H1 (cell line): ENCODE measurements around the gene NECTIN2. TPM values are rescaled to one million over a fixed set of nuclear protein-coding genes. Genes with fewer than 3 reads are reported as not detected.

ENCODE experiments used
- CTCF ChIA-PET: fragments of 300-600 bp; sonication (Branson Sonifier 250); formaldehyde crosslinking; loops from one replicate; lab custom pipeline; 2021; ENCODE audit not compliant: partially characterized antibody; lab: Charles Lee
- POLR2A ChIA-PET: fragments of 300-600 bp; sonication (Branson Sonifier 250); formaldehyde crosslinking; loops from one replicate; lab custom pipeline; 2021; ENCODE audit warnings: inconsistent platforms; ENCODE audit not compliant: partially characterized antibody; lab: Charles Lee
- DNase-seq, 2 experiments: peaks; one replicate each; pipeline versions ENCODE4 v3.0.0 to v3.0.0-alpha.2; 2010 to 2022; ENCODE audit warnings: low spot score in 2 of 2, low read depth in 1 of 2, mixed read lengths in 1 of 2
- FAIRE-seq: peaks from 2 replicates; lab custom pipeline; 2011; peaks lifted over from hg19 to GRCh38; lab: Jason Lieb, UNC
- H2AFZ ChIP-seq: 2 replicates; pipeline ENCODE4 v1.8.1; 2012; ENCODE audit warnings: low read length, inconsistent platforms
- H2AK5ac ChIP-seq: 2 replicates; pipeline ENCODE4 v1.6.1; 2013; ENCODE audit warnings: low read depth, low read length
- H2BK120ac ChIP-seq: replicated peaks from 2 replicates; pipeline ENCODE3; 2013; ENCODE audit warnings: low read depth, low read length, inconsistent platforms
- H2BK12ac ChIP-seq: 2 replicates; pipeline ENCODE4 v1.6.1; 2013; ENCODE audit warnings: low read depth, low read length
- H2BK15ac ChIP-seq: 2 replicates; pipeline ENCODE4 v1.6.1; 2013; ENCODE audit warnings: low read length
- H2BK20ac ChIP-seq: 2 replicates; pipeline ENCODE4 v1.6.1; 2013; ENCODE audit warnings: low read length
- H2BK5ac ChIP-seq: 2 replicates; pipeline ENCODE4 v1.6.1; 2013; ENCODE audit warnings: low read depth, low read length
- H3K14ac ChIP-seq: 2 replicates; pipeline ENCODE4 v1.6.1; 2013; ENCODE audit warnings: inconsistent platforms; ENCODE audit not compliant: insufficient read length
- H3K18ac ChIP-seq: 2 replicates; pipeline ENCODE4 v1.6.1; 2013; ENCODE audit warnings: low read length; ENCODE audit errors: extremely low read depth
- H3K23ac ChIP-seq: 2 replicates; pipeline ENCODE4 v1.6.1; 2013; ENCODE audit warnings: inconsistent platforms; ENCODE audit not compliant: insufficient read length
- H3K23me2 ChIP-seq: 2 replicates; pipeline ENCODE4 v1.6.1; 2013; ENCODE audit warnings: low read depth, low read length
- H3K27ac ChIP-seq: 2 replicates; pipeline ENCODE4 v1.6.1; 2011; ENCODE audit warnings: low read depth, low read length, inconsistent platforms
- H3K27me3 ChIP-seq, 4 experiments: replicated peaks in 1 of 4; 1 replicate in 1 of 4; 2 replicates in 3 of 4; pipeline versions ENCODE4 v1.6.1 to v1.8.1; 2011 to 2013; ENCODE audit warnings: low read length in 3 of 4, mild to moderate bottlenecking in 3 of 4, inconsistent platforms in 2 of 4, mixed read lengths in 2 of 4, moderate library complexity in 1 of 4; ENCODE audit not compliant: control insufficient read depth in 3 of 4, insufficient read depth in 3 of 4; ENCODE audit errors: extremely low read depth in 1 of 4
- H3K36me3 ChIP-seq, 4 experiments: 2 replicates each; pipeline versions ENCODE4 v1.6.1 to v1.8.1; 2011 to 2013; ENCODE audit warnings: mild to moderate bottlenecking in 4 of 4, low read length in 3 of 4, moderate library complexity in 2 of 4, control low read depth in 1 of 4, inconsistent platforms in 1 of 4; ENCODE audit not compliant: insufficient read depth in 4 of 4, control insufficient read depth in 2 of 4
- H3K4ac ChIP-seq: replicated peaks from 2 replicates; pipeline ENCODE3; 2013; ENCODE audit warnings: low read length, low read depth, mixed read lengths, inconsistent platforms; ENCODE audit not compliant: insufficient read length
- H3K4me1 ChIP-seq, 4 experiments: replicated peaks in 1 of 4; 1 replicate in 1 of 4; 2 replicates in 3 of 4; pipeline versions ENCODE4 v1.6.1 to v1.8.1; 2011 to 2013; ENCODE audit warnings: low read length in 3 of 4, inconsistent platforms in 2 of 4, mixed read lengths in 1 of 4; ENCODE audit not compliant: insufficient read depth in 4 of 4, control insufficient read depth in 3 of 4
- H3K4me2 ChIP-seq, 2 experiments: 2 replicates each; pipeline versions ENCODE4 v1.6.1 to v1.8.1; 2011 to 2013; ENCODE audit warnings: low read depth in 2 of 2, low read length in 2 of 2, control low read depth in 1 of 2, inconsistent platforms in 1 of 2, mild to moderate bottlenecking in 1 of 2; ENCODE audit not compliant: insufficient read depth in 1 of 2
- H3K4me3 ChIP-seq, 4 experiments: fragments of 200-600, 300-600 bp in 1 of 4; sonication (generic), shearing (Covaris generic), sonication (Bioruptor Twin) in 1 of 4; 2 replicates each; pipeline versions ENCODE4 v1.5.1 to v1.8.1; 2011 to 2016; ENCODE audit warnings: low read length in 4 of 4, low read depth in 3 of 4, control low read depth in 2 of 4, inconsistent platforms in 2 of 4, mild to moderate bottlenecking in 2 of 4, mixed read lengths in 1 of 4, moderate library complexity in 1 of 4; ENCODE audit not compliant: insufficient read depth in 2 of 4; ENCODE audit errors: extremely low read depth in 1 of 4
- H3K56ac ChIP-seq: replicated peaks from 2 replicates; pipeline ENCODE3; 2013; ENCODE audit warnings: low read depth, mild to moderate bottlenecking, mixed read lengths, low read length, inconsistent platforms; ENCODE audit not compliant: insufficient read length
- H3K79me1 ChIP-seq: 2 replicates; pipeline ENCODE4 v1.6.1; 2013; ENCODE audit warnings: low read depth, low read length, control low read depth
- H3K79me2 ChIP-seq, 2 experiments: 2 replicates each; pipeline versions ENCODE4 v1.6.1 to v1.8.1; 2012 to 2013; ENCODE audit warnings: low read length in 2 of 2, mild to moderate bottlenecking in 2 of 2, inconsistent platforms in 1 of 2; ENCODE audit not compliant: insufficient read depth in 2 of 2, control insufficient read depth in 1 of 2
- H3K9ac ChIP-seq, 4 experiments: replicated peaks in 1 of 4; 1 replicate in 1 of 4; 2 replicates in 3 of 4; pipeline versions ENCODE4 v1.6.1 to v1.8.1; 2011 to 2013; ENCODE audit warnings: low read depth in 3 of 4, low read length in 3 of 4, control low read depth in 2 of 4, mild to moderate bottlenecking in 2 of 4, moderate library complexity in 2 of 4, inconsistent platforms in 1 of 4; ENCODE audit errors: extremely low read depth in 1 of 4
- H3K9me3 ChIP-seq, 2 experiments: 2 replicates each; pipeline versions ENCODE4 v1.6.1 to v1.8.1; 2012 to 2013; ENCODE audit warnings: mild to moderate bottlenecking in 2 of 2, moderate library complexity in 2 of 2, control low read depth in 1 of 2, inconsistent platforms in 1 of 2, low read depth in 1 of 2, low read length in 1 of 2, mixed read lengths in 1 of 2; ENCODE audit not compliant: insufficient read depth in 2 of 2
- H4K20me1 ChIP-seq, 2 experiments: replicated peaks in 1 of 2; 2 replicates each; pipeline versions ENCODE3 to v1.8.1; 2011 to 2013; ENCODE audit warnings: inconsistent platforms in 2 of 2, low read length in 2 of 2, mild to moderate bottlenecking in 1 of 2; ENCODE audit not compliant: insufficient read depth in 2 of 2, control insufficient read depth in 1 of 2
- H4K5ac ChIP-seq: 2 replicates; pipeline ENCODE4 v1.6.1; 2013; ENCODE audit warnings: low read length, low read depth, mixed read lengths, inconsistent platforms; ENCODE audit not compliant: insufficient read length
- H4K8ac ChIP-seq: 2 replicates; pipeline ENCODE4 v1.8.0; 2013; ENCODE audit warnings: mild to moderate bottlenecking, moderate library complexity, low read length, inconsistent platforms; ENCODE audit not compliant: insufficient read depth; ENCODE audit errors: extremely low read depth
- H4K91ac ChIP-seq: replicated peaks from 2 replicates; pipeline ENCODE3; 2013; ENCODE audit warnings: low read length, mixed read lengths, inconsistent platforms; ENCODE audit not compliant: insufficient read length
- BACH1 ChIP-seq: IDR thresholded peaks from 2 replicates; pipeline ENCODE4 v1.6.1; 2012; ENCODE audit warnings: low read length, improper control_type of control experiment
- CBX8 ChIP-seq: fragments of 300-800, 300-1000 bp; sonication (generic); IDR thresholded peaks from 2 replicates; pipeline ENCODE4 v1.7.1; 2016; ENCODE audit warnings: low read depth, low read length, borderline replicate concordance
- CTCF ChIP-seq, 3 experiments: IDR thresholded peaks; 1 replicate in 2 of 3; 2 replicates in 1 of 3; pipeline versions ENCODE4 v1.5.1 to v1.6.1; 2011; ENCODE audit warnings: low read length in 3 of 3, mild to moderate bottlenecking in 3 of 3, inconsistent platforms in 2 of 3, low read depth in 1 of 3, moderate library complexity in 1 of 3; ENCODE audit not compliant: insufficient read depth in 1 of 3; ENCODE audit errors: control extremely low read depth in 1 of 3
- EZH2 ChIP-seq: fragments of 200-600 bp; sonication (generic); IDR thresholded peaks from 2 replicates; pipeline ENCODE4 v1.7.1; 2012; ENCODE audit warnings: low read depth, mild to moderate bottlenecking, moderate library complexity, low read length, inconsistent platforms; ENCODE audit not compliant: severe bottlenecking
- JUN ChIP-seq: IDR thresholded peaks from 2 replicates; pipeline ENCODE4 v1.6.1; 2011; ENCODE audit warnings: low read depth, mild to moderate bottlenecking, improper control_type of control experiment, low read length
- POLR2A ChIP-seq, 2 experiments: IDR thresholded peaks; 1 replicate in 1 of 2; 2 replicates in 1 of 2; pipeline ENCODE4 v1.6.1; 2011; ENCODE audit warnings: low read depth in 2 of 2, low read length in 2 of 2, mild to moderate bottlenecking in 2 of 2; ENCODE audit errors: control extremely low read depth in 1 of 2
- POLR2AphosphoS5 ChIP-seq: IDR thresholded peaks from 2 replicates; pipeline ENCODE4 v1.6.1; 2011; ENCODE audit warnings: low read depth, low read length
- RFX5 ChIP-seq: IDR thresholded peaks from 2 replicates; pipeline ENCODE4 v1.6.1; 2011; ENCODE audit warnings: low read depth, low read length, improper control_type of control experiment, borderline replicate concordance
- SP2 ChIP-seq: IDR thresholded peaks from 2 replicates; pipeline ENCODE4 v1.6.1; 2012; ENCODE audit warnings: mild to moderate bottlenecking, low read length, inconsistent platforms
- TAF1 ChIP-seq: IDR thresholded peaks from 2 replicates; pipeline ENCODE4 v1.6.1; 2011; ENCODE audit warnings: mild to moderate bottlenecking, low read depth, low read length
- TCF12 ChIP-seq: IDR thresholded peaks from 2 replicates; pipeline ENCODE4 v1.6.1; 2011; ENCODE audit warnings: low read depth, mild to moderate bottlenecking, low read length
- YY1 ChIP-seq: IDR thresholded peaks from 2 replicates; pipeline ENCODE4 v1.6.1; 2011; ENCODE audit warnings: low read depth, mild to moderate bottlenecking, low read length
- WGBS, 2 experiments: shearing (Covaris generic) in 1 of 2; methylation state at CpG; one replicate each; pipeline versions ENCODE4 v1.1.6 to v1.1.7; 2013 to 2015; ENCODE audit warnings: low lambda C conversion rate in 2 of 2, mixed read lengths in 2 of 2, inconsistent platforms in 1 of 2, low coverage in 1 of 2, missing lambda C conversion rate in 1 of 2; ENCODE audit not compliant: insufficient replicate concordance in 2 of 2, insufficient coverage in 1 of 2, insufficient read length in 1 of 2; ENCODE audit errors: extremely low coverage in 1 of 2, missing lambda C conversion rate in 1 of 2; 5-methylcytosine and 5-hydroxymethylcytosine counted together
- polyA plus RNA-seq, 7 experiments: library from polyadenylated mRNA; depleted of rRNA in 3 of 7; stranded (reverse) in 5 of 7; unstranded in 2 of 7; fragments of >200 nt in 5 of 7; fragments of 200-250 nt in 2 of 7; gene quantifications; 1 replicate in 5 of 7; 2 replicates in 1 of 7; 4 replicates in 1 of 7; pipeline versions ENCODE4 v1.2.1 to v1.2.3, GENCODE V29; 2011 to 2013; ENCODE audit warnings: missing spikeins in 2 of 7, mixed read lengths in 2 of 7
- total RNA-seq: library from RNA; stranded (reverse); fragmentation: NEBNext Ultra II Directional; extraction: Animal tissue kit (Norgen Biotek cat#: 25700); gene quantifications from 2 replicates; pipeline ENCODE4 v1.2.1, GENCODE V29; 2021

Gene NECTIN2
- total and polyA plus RNA-seq, 2 of the 8 experiments (the other 6 are each of a cell fraction or from before 2014, with no cell fraction given): 184 to 237 TPM

GRCh38 chr19:44822177-44822576 is 23.9 kb upstream of the NECTIN2 start:
- Histone ChIP-seq H2BK20ac (no peak overlapping the region), H3K18ac (no peak overlapping the region), H2AFZ (no peak overlapping the region), H3K9ac (no peak overlapping the region), H3K36me3 (peaks cover 0 to 17% (median 3%) of the 10 kb centered on the region in 4 experiments; a peak in 4 of 8 replicates), H3K27ac (no peak overlapping the region), H4K8ac (no peak overlapping the region), H3K4me2 (no peak overlapping the region), H3K4me3 (no peak overlapping the region), H2BK120ac (no peak overlapping the region), H2AK5ac (no peak overlapping the region), H3K4ac (no peak overlapping the region), H3K23me2 (peaks cover 8% of the 10 kb centered on the region; the same call in 1 of the 2 replicates), H3K56ac (no peak overlapping the region), H3K14ac (no peak overlapping the region), H4K20me1 (peaks cover 0 to 3% of the 10 kb centered on the region in 2 experiments), H2BK15ac (no peak overlapping the region), H3K9me3 (no peaks in the 10 kb centered on the region), H4K5ac (no peak overlapping the region), H3K27me3 (peaks cover 1 to 21% (median 7%) of the 10 kb centered on the region in 4 experiments; a peak in 6 of 7 replicates), H2BK5ac (no peak overlapping the region), H3K4me1 (0 out of 7 replicates have a peak, but pooled peaks cover 0 to 3% (median 0%) of the 10 kb centered on the region in 4 experiments), H3K79me1 (no peaks in the 10 kb centered on the region; the same call in 1 of the 2 replicates), H3K23ac (no peak overlapping the region), H2BK12ac (no peak overlapping the region), H3K79me2 (no peaks in the 10 kb centered on the region), H4K91ac (no peak overlapping the region)
- CTCF ChIA-PET: interaction anchor here (1.0 to 2.9 kb wide), 8 partner anchors 8 to 250 kb away, joined by 3 to 10 read pairs (median 6); no protein-coding TSS in a partner anchor
- FAIRE-seq (no peak), DNase-seq (no peak)
- POLR2A ChIA-PET: interaction anchor here (0.6 to 4.0 kb wide), 9 partner anchors 11 to 91 kb away, joined by 3 to 37 read pairs (median 4); partner anchors contain the start of genes BCAM and NECTIN2
- 89% methylated on average over 10 of the region's 11 CpGs; no CpG with 5 or more reads in 1 of the 2 experiments for WGBS, 2 experiments
- TF ChIP-seq TCF12 (no peak), POLR2A (IDR thresholded peaks at IDR 0.05; ENCODE audit: control extremely low read depth in 1 of 2, low read depth in 2 of 2, low read length in 2 of 2) (no peak), CTCF (IDR thresholded peaks at IDR 0.05; ENCODE audit: control extremely low read depth in 1 of 3, insufficient read depth in 1 of 3, low read depth in 1 of 3, low read length in 3 of 3) (no peak), POLR2AphosphoS5 (no peak), CBX8 (no peak), TAF1 (no peak), BACH1 (no peak), EZH2 (no peak), SP2 (no peak), RFX5 (no peak), YY1 (no peak), JUN (no peak)
